ENCODE results near the gene MED12L. TPM values are rescaled to one million over a fixed set of nuclear protein-coding genes. Genes with fewer than 3 reads are reported as not detected.
A peak's percentile ranks its signal among the peaks of the same experiment; 100 is the strongest.

The MED12L gene
- total RNA-seq, 8 experiments from 2014 or later: 5.9 to 15.7 (median 10.0) TPM

DNA sequence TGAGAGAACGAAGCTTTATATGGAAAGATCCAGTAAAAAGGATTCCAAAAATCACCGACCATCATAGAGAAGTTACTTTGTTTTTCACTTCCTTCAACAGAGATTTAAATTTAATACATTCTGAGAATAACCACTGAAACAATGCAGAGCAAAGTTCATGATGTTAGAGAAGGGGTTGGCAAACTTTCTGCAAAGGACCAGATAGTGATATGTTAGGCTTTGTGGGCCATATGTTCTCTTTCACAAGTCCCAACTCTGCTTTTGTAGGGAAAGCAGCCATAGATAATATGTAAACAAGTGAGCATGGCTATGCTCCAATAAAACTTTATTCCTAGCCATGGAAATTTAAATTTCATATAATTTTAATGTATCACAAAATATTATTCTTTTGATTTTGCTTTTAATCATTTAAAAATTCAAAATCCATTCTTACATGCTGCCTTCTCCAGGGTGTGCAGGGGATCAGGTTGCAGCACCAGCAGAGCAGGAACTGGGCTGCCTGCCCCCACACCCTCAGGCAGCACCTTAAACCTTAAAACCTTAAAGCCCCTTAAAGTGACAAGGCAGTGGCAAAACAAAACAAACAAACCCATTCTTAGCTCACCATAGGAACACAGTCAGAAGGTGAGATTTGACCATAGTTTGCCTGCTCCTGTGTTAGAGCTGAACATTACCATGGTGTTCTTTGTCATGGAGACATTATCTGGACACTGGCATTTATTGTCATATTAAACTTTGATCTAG lies 392.3 kb downstream of the MED12L start:
- ATAC-seq (replicated peaks in 6 of 8): peak in 3 of 8 experiments; percentile 39 to 83 (median 70)
- Histone ChIP-seq H3K4me1 (replicated peaks in 1 of 2) (no peaks in the 10 kb centered on the region), H3K27ac (no peak overlapping the region), H3K4me3 (no peak overlapping the region)
- in situ Hi-C loops (cut with MboI; ENCODE audit: low pct_unique_long_range_greater_than_20kb in 2 of 9, low sequenced_read_pairs in 9 of 9, unreplicated experiment in 9 of 9): no loop called here
- WGBS, 10 experiments: 36 to 100% (median 95%) methylated on average over 1 to 2 of the region's 2 CpGs; no CpG with 5 or more reads in 1 of the 10 experiments

DNA sequence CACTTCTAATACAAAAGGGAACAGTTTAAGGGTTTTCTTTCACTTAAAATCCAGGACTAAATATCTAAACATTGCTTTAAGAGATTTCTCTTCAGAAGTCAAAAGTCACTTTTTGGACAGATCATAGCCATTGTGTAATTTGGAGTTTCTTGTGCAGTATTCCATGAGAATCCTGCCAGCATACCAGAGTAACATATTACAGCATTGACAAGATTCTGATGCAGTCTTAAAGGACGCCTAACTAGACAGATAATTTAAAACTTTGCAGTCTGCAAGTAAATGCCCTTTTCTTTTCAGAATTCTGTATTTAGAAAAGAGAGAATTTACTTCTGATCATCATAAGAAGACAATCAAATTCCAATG lies 392.9 kb downstream of the MED12L start:
- 0 to 67% (median 29%) methylated on average over 1 of the region's 1 CpG; no CpG with 5 or more reads in 1 of the 10 experiments for WGBS, 10 experiments
- Histone ChIP-seq H3K27ac (no peak overlapping the region), H3K4me3 (no peak overlapping the region), H3K4me1 (replicated peaks in 1 of 2) (no peaks in the 10 kb centered on the region)
- in situ Hi-C loops (cut with MboI; ENCODE audit: low pct_unique_long_range_greater_than_20kb in 2 of 9, low sequenced_read_pairs in 9 of 9, unreplicated experiment in 9 of 9): no loop called here
- ATAC-seq (replicated peaks in 6 of 8): peak in 1 of 8 experiments; percentile 53

DNA sequence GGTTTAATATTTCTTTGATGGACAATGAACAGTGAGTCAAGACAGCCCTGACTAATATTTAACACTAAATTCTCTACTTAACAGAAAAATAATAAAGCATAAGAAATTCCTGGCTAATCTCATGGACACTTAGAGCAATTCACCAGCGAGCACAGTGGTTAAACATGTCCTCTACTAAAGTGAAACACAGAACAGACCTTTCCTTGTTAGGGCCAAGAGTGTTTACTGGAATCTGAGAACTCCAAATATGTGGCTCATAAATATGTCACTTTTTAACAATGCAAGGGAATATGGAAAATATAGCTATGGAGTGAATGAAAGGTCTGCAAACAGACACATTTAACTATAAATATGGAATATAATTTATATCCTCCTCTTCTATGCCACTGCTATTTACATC lies 394.0 kb downstream of the MED12L start:
- no peaks in the 10 kb centered on the region for H3K4me1 ChIP-seq (replicated peaks in 1 of 2)
- H3K4me3 ChIP-seq: no peak overlapping the region
- peak in 1 of 8 experiments; percentile 68 for ATAC-seq (replicated peaks in 6 of 8)
- no peak overlapping the region for H3K27ac ChIP-seq
- 0 to 33% (median 0%) methylated on average over 1 of the region's 1 CpG; no CpG with 5 or more reads in 2 of the 10 experiments for WGBS, 10 experiments
- in situ Hi-C loops (cut with MboI; ENCODE audit: low pct_unique_long_range_greater_than_20kb in 2 of 9, low sequenced_read_pairs in 9 of 9, unreplicated experiment in 9 of 9): no loop called here

- ATAC-seq (replicated peaks in 6 of 8): no peak
- H3K4me1 ChIP-seq (replicated peaks in 1 of 2): no peaks in the 10 kb centered on the region
- 100% methylated on average over 2 of the region's 2 CpGs; no CpG with 5 or more reads in 9 of the 10 experiments for WGBS, 10 experiments
- no peak overlapping the region for H3K27ac ChIP-seq
- no peak overlapping the region for H3K4me3 ChIP-seq
- in situ Hi-C loops (cut with MboI; ENCODE audit: low pct_unique_long_range_greater_than_20kb in 2 of 9, low sequenced_read_pairs in 9 of 9, unreplicated experiment in 9 of 9): no loop called here
These were observed 395.0 kb downstream of the MED12L start for GRCh38 chr3:151480492-151480891.

DNA sequence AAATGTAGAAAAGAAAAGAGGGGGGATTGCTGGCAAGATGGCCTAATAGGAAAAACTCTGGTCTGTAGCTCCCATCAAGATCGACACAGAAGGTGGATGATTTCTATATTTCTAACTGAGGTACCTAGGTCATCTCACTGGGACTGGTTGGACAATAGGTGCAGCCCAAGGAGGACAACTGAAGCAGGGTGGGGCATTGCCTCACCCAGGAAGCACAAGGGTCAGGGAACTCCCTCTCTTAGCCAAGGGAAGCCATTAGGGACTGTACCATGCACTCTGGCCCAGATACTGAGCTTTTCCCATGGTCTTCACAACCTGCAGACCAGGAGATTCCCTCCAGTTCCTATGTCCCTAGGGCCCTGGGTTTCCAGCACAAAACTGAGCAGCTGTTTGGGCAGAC lies 398.0 kb downstream of the MED12L start:
- Histone ChIP-seq H3K4me1 (replicated peaks in 1 of 2) (no peaks in the 10 kb centered on the region), H3K27ac (no peak overlapping the region), H3K4me3 (no peak overlapping the region)
- WGBS, 10 experiments: 40 to 100% (median 94%) methylated on average over 1 of the region's 1 CpG; no CpG with 5 or more reads in 2 of the 10 experiments
- in situ Hi-C loops (cut with MboI; ENCODE audit: low pct_unique_long_range_greater_than_20kb in 2 of 9, low sequenced_read_pairs in 9 of 9, unreplicated experiment in 9 of 9): no loop called here
- no peak for ATAC-seq (replicated peaks in 6 of 8)

- Histone ChIP-seq H3K4me1 (replicated peaks in 1 of 2) (no peaks in the 10 kb centered on the region), H3K4me3 (no peak overlapping the region), H3K27ac (no peak overlapping the region)
- no peak for ATAC-seq (replicated peaks in 6 of 8)
- in situ Hi-C loops (cut with MboI; ENCODE audit: low pct_unique_long_range_greater_than_20kb in 2 of 9, low sequenced_read_pairs in 9 of 9, unreplicated experiment in 9 of 9): no loop called here
- WGBS, 10 experiments: 60 to 92% (median 86%) methylated on average over 1 to 4 of the region's 6 CpGs; no CpG with 5 or more reads in 5 of the 10 experiments
These were observed 398.6 kb downstream of the MED12L start for GRCh38 chr3:151483961-151484520.

Other genes starting within 250 kb of the MED12L start
- gene MINDY4B, start 180.2 kb upstream of the MED12L start, total RNA-seq: under 1 TPM in 4 of 8 experiments, not detected in 4; 0.66 to 0.92 (median 0.81) TPM
- gene CLRN1, start 112.9 kb upstream of the MED12L start, total RNA-seq: 10 to 100 TPM in 1 of 8 experiments, 1 to 10 TPM in 4, not detected in 3; 2.1 to 10.8 (median 3.6) TPM
- 1 to 10 TPM in 7 of 8 experiments, under 1 TPM in 1; 0.92 to 4.9 (median 2.0) TPM for gene GPR171, start 117.6 kb downstream of the MED12L start, total RNA-seq
- 1 to 10 TPM in 5 of 8 experiments, under 1 TPM in 3; 0.29 to 5.6 (median 1.3) TPM for gene P2RY14, start 192.9 kb downstream of the MED12L start, total RNA-seq
- gene GPR87, start 231.2 kb downstream of the MED12L start, total RNA-seq: 1 to 10 TPM in 4 of 8 experiments, under 1 TPM in 4; 0.17 to 1.9 (median 0.88) TPM
- gene P2RY13, start 243.9 kb downstream of the MED12L start, total RNA-seq: 1 to 10 TPM in 2 of 8 experiments, under 1 TPM in 6; 0.13 to 1.8 (median 0.74) TPM

Data from motor neuron (in vitro differentiated cells).